GM12872 (cell line): ENCODE results near the gene ZFP36L1.

ENCODE experiments used
- TF ChIP-seq, protein P1 (sequence below): IDR thresholded peaks from 3 replicates; pipeline ENCODE4 v1.5.1; 2011; ENCODE audit warnings: low read depth, mild to moderate bottlenecking, low read length, moderate library complexity; ENCODE audit not compliant: insufficient read depth

ZFP36L1 gene

DNA sequence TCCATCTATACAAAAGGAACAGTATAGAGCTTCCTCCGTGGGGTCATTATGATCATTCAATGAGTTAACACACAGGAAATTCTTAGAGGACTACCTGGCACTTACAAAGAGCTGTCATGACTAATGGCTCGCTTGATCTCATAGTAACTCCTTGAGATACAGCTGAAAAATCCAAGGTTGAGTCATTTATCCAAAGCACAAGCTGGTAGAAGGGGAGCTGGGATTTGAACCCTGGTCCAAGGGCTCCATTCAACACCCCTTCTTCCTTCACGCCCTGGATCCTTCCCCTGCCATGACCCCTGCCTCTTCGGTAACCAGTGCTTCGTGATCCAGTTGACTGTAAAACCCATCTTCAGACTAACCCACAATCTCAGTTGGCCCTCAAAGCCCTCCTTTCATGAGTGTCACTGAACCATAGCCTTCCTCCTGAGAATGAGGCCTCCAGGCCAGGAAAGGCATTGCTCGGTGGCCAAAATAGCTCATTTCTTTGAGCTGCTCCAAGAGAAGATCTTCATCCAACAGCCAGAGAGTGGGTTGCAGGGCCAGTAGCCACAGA lies 7.8 kb downstream of the ZFP36L1 start:
- TF ChIP-seq, protein P1, sequence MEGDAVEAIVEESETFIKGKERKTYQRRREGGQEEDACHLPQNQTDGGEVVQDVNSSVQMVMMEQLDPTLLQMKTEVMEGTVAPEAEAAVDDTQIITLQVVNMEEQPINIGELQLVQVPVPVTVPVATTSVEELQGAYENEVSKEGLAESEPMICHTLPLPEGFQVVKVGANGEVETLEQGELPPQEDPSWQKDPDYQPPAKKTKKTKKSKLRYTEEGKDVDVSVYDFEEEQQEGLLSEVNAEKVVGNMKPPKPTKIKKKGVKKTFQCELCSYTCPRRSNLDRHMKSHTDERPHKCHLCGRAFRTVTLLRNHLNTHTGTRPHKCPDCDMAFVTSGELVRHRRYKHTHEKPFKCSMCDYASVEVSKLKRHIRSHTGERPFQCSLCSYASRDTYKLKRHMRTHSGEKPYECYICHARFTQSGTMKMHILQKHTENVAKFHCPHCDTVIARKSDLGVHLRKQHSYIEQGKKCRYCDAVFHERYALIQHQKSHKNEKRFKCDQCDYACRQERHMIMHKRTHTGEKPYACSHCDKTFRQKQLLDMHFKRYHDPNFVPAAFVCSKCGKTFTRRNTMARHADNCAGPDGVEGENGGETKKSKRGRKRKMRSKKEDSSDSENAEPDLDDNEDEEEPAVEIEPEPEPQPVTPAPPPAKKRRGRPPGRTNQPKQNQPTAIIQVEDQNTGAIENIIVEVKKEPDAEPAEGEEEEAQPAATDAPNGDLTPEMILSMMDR = no peak

DNA sequence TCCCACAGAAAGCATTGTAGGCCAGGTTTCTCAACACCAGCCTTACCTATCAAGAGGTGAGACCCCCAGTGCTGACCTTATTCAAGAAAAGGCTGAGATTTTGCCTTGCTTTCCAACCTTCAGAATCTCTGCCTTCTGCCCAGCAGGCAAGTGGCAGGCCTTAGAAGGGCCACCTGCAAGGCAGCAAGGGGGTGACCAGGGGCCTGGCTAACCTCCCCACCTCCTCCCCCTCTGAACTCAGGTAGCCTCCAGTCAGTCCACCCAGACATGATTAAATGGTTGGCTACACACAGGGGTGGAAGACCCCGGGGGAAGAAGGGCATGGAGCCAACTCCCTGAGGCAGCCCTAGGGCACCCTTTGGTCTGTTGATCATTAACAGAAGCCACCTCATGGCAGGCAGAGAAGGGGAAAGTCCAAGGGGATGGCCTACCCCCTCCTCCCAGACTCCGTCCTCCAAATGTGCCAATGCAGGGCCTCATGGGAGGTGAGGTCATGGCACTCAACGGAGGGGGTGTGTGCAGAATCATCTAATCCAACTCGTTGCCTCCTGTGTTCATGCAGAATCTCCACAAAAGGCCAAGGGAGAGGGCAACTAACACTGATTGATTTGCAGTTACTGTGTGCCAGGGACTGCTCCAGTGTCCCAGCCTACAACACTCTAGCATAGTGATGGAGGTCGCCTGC lies 8.5 kb downstream of the ZFP36L1 start:
- TF ChIP-seq, protein P1 = no peak

DNA sequence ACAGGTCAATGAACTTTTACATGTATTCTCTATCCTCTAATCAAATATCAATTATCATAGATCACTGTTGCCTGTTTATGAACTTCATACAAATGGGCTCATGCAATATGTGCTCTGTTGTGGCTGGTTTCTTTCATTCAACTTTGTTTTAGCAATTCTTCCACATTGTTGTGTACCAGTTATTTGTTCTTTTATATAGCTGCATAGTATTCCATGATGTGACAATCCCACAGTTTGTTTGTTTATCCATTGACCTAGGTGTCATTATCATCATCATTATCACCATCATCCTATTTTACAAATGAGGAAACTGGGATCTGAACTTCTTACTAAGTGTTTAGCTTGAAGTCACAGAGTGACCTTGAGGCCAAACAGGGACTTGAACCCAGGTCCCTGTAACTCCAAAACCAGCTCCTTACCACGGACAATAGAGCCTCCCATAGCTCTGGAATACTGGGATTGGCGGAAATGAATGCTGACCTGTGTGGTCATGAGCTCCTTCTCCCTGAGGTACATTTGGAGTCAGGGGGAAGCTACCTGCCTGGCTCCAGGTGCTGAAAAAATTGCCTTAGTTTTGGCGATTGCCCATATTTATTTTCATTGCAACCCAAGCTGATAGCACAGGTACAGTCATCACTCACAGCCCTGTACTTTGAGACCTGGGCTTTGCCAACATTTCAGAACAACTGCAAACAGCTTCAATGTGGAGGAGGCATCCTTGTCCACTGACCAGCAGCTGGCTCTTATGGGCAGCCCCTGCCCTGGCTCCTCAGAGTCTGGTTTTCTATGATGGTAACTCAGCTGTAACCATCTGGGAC lies 9.2 kb downstream of the ZFP36L1 start:
- TF ChIP-seq, protein P1 = no peak

DNA sequence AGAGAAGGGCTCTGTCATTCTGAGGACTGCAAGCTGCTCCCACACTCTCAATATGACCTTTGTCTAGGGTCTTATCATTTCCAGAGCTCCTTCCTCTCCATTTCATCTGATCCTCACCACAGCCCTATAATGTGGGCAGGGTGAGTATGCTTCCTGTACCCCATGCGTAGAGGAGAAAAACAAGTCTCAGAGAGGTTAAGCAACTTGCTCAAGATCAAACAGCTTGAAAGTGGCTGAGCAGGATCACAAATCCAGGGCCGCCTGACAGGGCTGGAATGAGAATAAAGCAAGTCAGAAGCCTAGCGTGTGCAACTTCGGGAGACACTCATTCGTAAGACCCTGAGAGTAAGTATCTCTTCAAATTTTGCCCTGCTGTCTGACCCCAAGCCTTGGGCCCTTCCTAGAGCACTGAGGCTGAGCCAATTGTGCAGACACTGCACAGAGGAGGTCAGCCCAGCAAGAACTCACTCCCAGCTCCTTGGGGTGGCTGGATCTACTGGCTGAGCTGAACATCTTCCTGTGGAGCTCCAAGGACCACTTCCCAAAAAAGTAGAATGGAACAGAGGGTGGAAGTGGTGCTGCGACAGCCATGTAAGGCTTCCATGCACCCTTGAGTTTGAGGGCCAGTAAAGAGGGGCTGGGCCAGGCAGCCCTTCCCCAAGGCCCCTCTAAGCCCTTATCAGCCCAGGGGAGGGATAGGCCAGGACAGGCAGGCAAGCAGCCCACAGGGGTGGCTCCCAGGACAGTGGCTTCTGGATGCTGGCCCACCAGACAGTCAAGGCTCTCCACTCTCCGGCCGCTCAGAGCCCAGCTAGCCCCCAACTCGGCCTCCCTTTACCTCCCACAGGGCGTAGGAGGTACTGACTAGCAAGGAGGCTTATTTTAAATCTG lies 10.5 kb downstream of the ZFP36L1 start:
- TF ChIP-seq, protein P1 = no peak

DNA sequence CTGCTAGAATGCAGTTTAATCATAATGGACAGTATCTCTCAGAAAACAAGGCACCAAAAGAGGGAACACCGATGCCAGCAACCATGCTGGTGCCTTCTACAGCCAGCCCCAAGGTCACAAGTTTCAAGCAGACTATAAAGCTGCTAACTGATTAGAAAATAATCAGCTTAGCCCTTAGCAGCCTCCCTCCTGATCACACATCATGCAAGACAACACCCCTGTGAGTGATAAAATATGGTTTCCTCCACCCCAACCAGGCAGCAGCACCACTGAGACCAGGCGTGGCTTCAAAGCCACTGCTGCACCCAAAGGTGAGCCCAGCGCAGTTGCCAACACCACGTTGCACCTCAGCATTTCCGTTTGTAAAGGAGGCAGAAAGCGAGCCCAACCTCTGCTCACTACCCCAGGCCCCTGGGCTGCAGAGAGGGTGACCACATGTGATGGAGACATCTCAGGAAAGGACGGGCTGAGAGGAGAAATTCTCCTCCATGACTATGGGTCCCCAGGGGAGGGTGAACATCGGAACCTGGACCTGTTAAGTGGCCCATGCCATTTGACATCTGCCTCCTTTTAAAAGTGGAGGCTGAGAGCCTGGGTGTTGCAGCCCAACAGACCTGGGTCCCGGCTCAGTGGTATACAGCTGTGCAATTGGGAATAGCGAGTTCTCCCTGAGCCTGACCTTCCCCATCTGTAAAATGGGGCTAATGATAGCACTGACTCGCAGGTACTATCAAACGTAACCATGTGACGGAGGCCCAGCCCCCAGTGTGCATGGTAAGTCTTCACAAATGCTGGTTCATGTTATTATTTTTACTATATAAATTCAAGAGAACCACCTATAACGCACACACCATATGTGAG lies 11.5 kb downstream of the ZFP36L1 start:
- TF ChIP-seq, protein P1 = no peak

DNA sequence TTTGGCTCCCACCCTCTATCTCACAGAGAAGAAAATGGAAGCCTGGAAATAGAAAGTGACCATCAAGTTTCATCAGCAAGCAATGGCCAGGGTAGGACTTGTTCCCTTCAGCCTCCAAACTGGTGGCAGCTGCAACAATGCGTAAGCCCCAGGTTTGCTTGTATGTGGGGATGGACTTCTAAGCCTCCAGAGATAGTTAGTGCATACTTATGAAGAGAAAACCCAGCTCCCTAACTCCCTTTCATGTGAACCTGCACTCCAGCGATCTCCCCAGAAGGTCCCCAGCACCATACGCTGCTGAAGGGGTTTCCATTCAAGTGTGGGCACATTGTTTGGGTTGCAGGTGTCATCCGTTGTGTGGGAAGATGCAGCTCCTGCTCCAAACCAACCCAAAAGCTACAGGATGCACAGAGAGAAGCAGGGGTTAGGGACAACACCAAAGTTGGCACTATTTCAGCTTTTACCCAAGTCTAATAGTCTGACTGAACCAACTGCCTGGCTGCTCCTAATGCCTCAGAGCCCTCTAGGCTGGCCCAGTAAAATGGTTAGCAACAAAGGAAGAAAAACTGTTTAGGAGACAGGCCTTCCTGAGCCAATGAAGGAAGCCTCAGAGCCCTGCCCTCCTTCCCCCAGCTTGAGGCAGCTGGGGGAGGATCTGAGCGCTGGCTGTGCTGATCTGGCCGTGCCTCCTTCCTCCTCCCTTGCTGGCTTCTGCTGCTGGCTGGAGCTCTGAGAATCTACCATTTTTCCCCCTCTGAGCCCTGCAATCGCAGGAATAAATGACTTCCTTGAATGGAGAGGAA lies 12.3 kb downstream of the ZFP36L1 start:
- TF ChIP-seq, protein P1 = no peak
